ENCODE data around the gene IER5.
A peak's percentile ranks its signal among the peaks of the same experiment; 100 is the strongest.

The IER5 gene

GRCh38 chr1:181113059-181113641 lies 24.6 kb downstream of the IER5 start:
- peak; percentile 67 for ATAC-seq
- TF ChIP-seq RARB (CRISPR knock-in tag; IDR thresholded peaks at IDR 0.05) (no peak), ZNF70 (CRISPR knock-in tag; IDR thresholded peaks at IDR 0.05) (0 out of 2 replicates have a peak, but pooled peaks have one; percentile 46)

GRCh38 chr1:181114574-181115367 lies 26.3 kb downstream of the IER5 start:
- TF ChIP-seq GLIS3 (CRISPR knock-in tag; IDR thresholded peaks at IDR 0.05) (no peak), ARNTL (CRISPR knock-in tag; IDR thresholded peaks at IDR 0.05; ENCODE audit: borderline replicate concordance, low read depth) (no peak), OSR1 (CRISPR knock-in tag; IDR thresholded peaks at IDR 0.05) (no peak), ISL1 (CRISPR knock-in tag; IDR thresholded peaks at IDR 0.05) (no peak), CREB5 (CRISPR knock-in tag; IDR thresholded peaks at IDR 0.05; ENCODE audit: low read depth) (no peak), RARB (CRISPR knock-in tag; IDR thresholded peaks at IDR 0.05) (no peak), TSHZ2 (CRISPR knock-in tag; IDR thresholded peaks at IDR 0.05) (no peak), PPARA (CRISPR knock-in tag; IDR thresholded peaks at IDR 0.05; ENCODE audit: borderline replicate concordance) (no peak), ZNF565 (CRISPR knock-in tag; conservative IDR thresholded peaks at IDR 0.05; ENCODE audit: low read depth) (no peak), PATZ1 (CRISPR knock-in tag; IDR thresholded peaks at IDR 0.05; ENCODE audit: borderline replicate concordance) (no peak), CSDC2 (CRISPR knock-in tag; IDR thresholded peaks at IDR 0.05) (no peak), POU6F1 (CRISPR knock-in tag; IDR thresholded peaks at IDR 0.05; ENCODE audit: borderline replicate concordance, low read depth) (no peak), TOX (CRISPR knock-in tag; IDR thresholded peaks at IDR 0.05; ENCODE audit: borderline replicate concordance) (no peak)
- no peak for ATAC-seq

GRCh38 chr1:181115368-181115684 lies 26.8 kb downstream of the IER5 start:
- no peak for ATAC-seq
- no peak for TF ChIP-seq OSR1 (CRISPR knock-in tag; IDR thresholded peaks at IDR 0.05)
- no peak for TF ChIP-seq PATZ1 (CRISPR knock-in tag; IDR thresholded peaks at IDR 0.05; ENCODE audit: borderline replicate concordance)
- TF ChIP-seq ZNF565 (CRISPR knock-in tag; conservative IDR thresholded peaks at IDR 0.05; ENCODE audit: low read depth) = no peak
- no peak for TF ChIP-seq ISL1 (CRISPR knock-in tag; IDR thresholded peaks at IDR 0.05)
- TF ChIP-seq POU6F1 (CRISPR knock-in tag; IDR thresholded peaks at IDR 0.05; ENCODE audit: borderline replicate concordance, low read depth) = no peak
- TF ChIP-seq PPARA (CRISPR knock-in tag; IDR thresholded peaks at IDR 0.05; ENCODE audit: borderline replicate concordance) = no peak
- TF ChIP-seq ZC3H10 (CRISPR knock-in tag; IDR thresholded peaks at IDR 0.05) = no peak
- no peak for TF ChIP-seq BACH2 (CRISPR knock-in tag; IDR thresholded peaks at IDR 0.05; ENCODE audit: borderline replicate concordance)
- no peak for TF ChIP-seq ZFP30 (CRISPR knock-in tag; IDR thresholded peaks at IDR 0.05)
- TF ChIP-seq ESRRG (CRISPR knock-in tag; IDR thresholded peaks at IDR 0.05) = no peak
- TF ChIP-seq TSHZ2 (CRISPR knock-in tag; IDR thresholded peaks at IDR 0.05) = no peak
- TF ChIP-seq TCF4 (CRISPR knock-in tag; IDR thresholded peaks at IDR 0.05; ENCODE audit: borderline replicate concordance) = no peak
- no peak for TF ChIP-seq GLIS3 (CRISPR knock-in tag; IDR thresholded peaks at IDR 0.05)

Data from SK-N-SH treated with all-trans-retinoic acid at 6 μM for 48 hours (cell line).